Measurements from ENCODE around the gene TCF4.

TCF4 gene

DNA sequence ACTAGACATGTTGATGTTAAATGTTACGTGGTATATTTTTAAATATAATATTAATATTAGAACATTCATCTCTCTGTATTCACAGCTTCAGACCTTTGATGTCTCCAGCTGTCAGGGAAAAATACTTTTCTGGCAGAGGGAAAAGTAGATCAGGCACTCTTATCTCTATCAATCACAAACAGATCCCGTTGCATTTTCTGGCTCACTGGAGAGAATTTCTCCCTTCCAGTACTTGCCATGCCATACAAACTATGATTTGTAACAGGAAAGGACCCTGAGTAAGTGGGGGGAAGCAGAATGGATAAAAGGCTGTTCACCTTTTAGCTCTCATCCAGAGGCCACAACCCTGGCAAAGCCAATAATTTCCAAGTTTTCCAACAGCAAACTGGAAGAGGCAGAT, 158.0 kb downstream of the TCF4 start:
- no peak for DNase-seq

DNA sequence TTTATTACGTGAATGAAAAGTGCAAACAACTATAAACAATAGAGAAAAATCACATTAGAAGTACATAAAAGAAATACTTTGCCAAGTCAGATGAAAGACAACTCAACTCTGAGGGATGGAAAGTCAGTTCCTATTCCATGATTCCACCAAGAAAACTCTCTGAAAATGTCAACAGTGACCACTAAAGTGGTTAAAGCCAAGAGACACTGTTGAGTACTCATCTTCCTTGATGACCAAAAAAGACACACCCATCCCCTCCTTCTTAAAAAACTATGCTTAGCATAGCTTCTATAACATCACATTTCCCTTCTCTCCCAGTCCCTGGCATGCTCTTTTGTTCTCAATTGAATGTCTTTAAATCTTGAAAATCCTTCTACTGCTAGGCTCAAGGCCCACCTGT, 160.0 kb downstream of the TCF4 start:
- no peak for DNase-seq

DNA sequence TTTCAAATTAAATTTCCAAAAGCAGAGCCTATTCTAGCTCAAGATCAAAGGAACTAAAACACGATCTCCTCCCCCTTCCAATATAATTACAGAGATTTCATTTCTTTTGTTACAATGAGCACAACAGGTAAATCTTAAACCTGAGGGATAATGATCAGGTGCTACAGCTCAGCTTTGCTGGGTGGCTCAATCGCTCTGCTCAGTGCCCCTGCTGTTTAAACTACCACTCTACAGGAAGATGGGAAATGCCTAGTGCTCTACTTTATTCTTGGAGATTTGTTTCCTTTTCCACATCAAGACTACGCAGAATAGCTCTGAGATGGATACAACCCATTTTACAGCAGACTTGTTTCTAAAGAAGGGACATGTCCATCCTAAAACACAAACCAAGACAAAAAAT, 162.3 kb downstream of the TCF4 start:
- no peak for DNase-seq

DNA sequence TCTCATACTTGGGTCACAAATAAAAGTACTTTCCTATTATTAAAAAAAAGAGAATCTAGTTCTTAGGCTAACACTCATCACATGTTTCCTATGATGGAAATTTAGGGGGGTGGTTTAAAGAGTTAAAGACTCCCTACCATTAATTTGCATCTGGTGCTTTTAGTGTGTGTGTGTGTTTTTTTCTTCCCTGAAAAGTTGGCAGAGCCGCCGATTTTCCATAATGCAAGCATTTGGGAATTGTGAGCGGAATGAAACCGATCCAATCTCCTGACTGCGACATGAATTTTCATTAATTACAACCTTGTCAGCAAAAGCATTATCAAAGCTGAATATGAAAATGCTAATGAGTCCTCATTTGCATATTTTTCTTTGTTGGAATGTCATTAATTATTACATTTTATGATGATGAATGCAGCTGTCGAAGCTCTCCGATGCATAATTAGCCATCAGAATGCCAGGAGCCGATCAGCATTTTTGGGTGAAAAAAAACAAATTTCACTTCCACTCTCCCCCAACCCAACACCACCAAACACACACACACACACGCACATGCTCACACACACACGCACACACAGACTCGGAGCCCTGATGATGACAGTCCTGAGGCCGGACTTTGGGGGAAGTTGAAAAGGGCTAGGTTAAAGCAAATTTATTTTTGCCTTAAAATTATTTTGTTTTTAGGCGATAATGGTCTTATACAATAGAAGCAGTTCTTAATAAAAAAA, 165.4 kb downstream of the TCF4 start:
- no peak for DNase-seq

DNA sequence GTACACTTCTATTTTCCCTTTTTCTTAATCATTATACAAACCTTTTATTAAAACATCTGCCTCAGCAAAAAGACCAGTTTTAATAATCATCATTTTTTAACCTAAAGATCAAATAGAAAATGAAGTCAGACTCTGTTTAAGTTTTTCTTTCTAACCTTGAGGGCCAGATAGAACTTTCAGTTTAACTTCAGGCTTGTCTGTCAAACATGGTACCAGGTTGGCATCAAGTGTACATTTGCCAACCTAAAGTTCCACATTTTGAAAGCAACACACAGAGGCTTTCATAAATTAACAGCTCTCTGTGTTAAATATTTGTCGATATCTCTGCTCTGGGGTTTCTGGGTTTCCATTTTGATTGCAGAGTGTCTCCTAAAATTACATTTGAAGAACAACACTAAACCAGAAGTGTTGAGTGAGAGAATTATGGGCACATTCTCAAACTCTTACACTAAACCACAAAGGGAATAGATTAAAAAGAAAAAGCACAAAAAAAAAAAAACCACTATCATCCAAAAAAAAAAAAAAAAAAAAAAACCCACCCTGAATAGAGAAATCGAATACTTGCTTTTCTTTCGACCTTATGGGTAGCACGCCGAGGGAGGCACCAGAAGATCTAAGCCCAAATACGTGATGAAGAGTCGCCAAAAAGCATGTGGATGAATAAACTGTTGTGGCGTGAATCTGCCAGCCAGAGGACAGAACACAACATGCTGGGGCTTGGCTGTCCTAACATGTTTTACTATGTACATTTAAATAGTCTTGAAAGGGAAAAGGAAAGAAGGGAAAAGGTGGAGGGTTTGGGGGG, 166.2 kb downstream of the TCF4 start:
- DNase-seq = peak; percentile 50

DNA sequence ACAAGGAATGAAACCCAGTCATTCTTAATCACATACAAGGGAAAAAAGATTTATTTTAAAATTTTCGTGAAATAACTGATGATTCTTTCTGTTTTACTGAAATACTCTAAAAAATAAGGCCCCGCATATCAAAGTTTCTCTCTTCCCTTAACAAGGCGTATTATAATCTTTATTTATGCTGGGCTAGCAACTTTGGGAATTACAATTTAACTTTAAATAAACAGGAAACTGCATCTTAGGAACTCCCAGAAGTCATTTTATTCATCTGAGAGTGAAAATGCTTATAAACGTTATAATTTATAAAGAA, 166.7 kb downstream of the TCF4 start:
- no peak for DNase-seq

DNA sequence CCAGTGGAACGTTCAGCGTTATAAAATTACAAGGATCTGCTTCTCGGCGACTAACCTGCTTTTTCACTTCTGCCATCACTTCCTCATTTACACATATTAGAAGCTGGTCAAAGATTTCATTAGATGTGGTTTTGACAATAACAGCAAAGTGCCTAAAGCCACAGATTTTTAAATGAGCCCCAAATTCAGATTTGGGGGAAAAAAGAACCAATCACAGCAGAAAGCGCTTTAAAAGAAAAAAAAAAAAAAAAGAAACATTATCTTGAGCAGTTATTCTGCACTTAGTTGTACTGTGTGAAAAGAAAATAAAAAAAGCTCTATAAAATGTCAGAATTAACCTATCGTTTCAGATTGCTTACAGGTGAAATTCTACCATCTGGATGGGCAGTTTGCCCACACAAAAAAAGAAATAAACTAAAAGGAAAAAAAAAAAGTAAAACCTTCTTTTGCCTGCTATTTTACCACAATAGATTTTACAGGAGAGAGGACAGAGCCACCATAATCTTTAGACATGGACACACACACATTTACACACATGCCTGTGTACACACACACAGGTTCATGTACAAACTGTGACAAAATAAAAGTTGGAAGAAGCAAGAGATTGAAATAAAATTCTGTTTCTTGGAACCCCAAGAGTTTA, 167.2 kb downstream of the TCF4 start:
- no peak for DNase-seq

DNA sequence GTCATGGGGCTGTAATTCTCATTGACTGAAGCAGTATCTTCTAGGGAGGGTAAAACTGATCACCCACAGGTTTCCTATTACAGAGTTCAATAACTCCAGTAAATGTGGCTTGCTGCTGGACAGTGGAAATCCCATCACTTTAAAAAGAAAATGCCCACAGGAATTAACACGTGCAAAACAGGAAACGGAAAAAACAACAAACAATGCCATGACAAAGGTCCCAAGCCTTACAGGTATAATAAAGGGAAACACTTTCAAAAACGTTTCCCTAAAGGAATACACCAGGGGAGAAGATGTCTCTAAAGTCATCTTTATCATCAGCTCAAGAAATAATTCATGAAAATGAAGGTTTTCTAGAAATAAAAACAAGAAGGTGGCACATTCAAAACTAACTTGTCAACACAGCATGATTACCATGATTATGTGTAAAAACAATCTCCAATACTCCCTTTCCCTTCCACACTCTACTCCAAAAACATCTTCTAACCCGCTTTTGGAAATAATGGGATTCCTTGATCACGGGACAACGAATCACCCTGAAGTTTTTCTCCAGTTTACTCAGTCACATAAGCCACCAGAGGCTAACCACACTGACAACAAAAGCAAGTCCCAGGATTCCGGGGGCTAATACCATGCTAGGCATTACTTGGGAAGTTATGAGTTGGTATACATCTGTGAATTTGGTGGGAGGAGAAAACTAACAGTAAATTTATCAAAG, 167.9 kb downstream of the TCF4 start:
- DNase-seq = no peak

DNA sequence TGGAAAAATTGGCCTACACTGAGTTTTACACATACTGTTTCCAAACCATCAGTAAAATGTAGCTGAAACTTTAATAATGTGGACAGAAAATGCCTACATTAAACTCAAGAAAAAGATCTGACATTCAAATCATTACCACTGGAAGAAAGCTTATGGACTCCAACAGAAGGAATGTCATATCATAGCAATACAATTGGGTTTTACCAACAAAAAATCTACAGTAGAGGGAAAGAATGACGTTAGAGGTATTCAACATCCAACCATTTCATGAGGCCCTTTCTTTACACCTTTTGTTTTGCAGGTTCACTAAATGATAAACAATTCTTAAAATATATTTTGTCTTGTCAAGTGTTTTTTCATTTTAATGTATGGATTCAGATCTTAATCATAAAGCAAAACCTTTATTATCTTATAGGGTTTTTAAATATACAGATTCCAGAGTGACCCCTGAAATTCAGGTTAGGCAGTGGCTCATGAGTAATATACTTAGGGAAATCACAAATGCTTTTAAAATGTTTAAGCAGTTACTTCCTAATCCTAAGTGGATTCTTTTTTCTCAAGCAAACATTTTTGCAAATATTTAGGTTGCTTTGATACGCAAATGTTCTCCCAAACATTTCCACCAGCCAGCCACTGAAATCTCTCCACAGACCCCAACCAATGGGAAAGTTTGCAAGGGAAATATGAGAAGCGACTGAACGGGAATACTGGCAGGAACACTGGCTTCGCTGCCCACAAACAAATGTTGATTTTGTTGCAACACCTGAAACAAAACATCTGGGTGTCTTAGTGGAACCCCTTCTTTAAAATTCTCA, 168.7 kb downstream of the TCF4 start:
- no peak for DNase-seq

DNA sequence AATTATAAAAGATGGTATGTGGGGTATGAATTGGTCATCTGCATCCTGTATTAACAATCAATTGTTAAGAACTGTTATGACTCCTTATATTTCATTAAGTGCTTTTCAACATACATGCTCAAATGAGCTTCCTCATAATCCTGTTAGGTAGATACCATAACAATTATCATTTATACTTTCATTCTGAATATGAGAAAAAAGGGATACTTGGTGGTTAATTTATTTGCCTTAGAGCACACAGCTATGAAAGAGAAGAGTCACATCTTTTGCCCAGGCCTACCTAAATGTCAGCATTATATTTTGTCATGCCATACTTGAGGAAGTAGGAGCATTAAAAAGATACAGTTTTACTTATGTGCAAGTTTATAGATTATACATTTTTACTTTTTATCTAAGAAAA, 169.6 kb downstream of the TCF4 start:
- no peak for DNase-seq

DNA sequence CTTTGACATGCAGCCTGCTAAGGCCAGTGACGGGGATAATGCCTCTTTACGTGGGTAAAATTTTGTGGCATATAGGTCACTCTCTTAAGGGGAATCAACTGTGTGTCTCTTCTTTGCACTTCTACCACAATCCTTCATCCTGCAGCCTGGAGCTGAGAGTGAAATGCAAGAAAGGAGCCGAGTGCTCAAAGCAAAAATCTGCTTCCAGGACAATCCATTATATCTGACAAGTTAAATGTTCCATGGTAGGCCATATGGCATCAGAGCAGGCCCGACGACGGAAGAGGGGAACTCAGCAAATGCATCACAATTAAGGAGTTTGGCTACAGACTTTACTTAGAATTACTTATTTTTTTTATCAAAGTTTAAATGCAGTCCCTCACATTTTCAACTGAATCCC, 171.2 kb downstream of the TCF4 start:
- DNase-seq = no peak

DNA sequence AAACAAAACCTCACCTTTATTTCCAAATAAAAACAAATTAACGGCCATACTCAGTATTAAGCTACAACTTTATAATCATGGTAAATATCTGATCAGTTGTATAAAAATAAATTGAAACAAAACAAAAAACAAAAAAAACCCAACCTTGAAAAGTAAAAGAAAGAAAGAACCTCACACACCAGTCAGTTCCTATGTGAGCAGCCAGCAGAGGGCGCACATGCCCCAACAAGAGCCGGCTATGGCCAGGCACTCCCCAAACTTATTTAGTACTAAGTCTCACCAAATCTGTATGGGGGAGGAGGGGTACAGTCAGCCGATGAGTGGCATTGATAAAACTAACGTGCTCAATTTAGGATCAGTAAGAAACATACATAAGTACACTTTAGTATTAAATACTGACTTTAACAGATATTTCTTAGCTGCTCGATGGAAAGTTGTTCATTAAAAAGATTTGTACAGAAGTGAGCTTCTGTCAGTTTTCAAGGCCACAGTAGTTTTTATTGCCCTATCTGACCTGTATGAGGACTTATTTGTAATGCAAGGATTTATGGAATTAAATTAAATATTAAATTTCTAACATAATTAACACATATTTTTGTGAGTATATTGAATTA, 172.6 kb downstream of the TCF4 start:
- DNase-seq = peak; percentile 81

DNA sequence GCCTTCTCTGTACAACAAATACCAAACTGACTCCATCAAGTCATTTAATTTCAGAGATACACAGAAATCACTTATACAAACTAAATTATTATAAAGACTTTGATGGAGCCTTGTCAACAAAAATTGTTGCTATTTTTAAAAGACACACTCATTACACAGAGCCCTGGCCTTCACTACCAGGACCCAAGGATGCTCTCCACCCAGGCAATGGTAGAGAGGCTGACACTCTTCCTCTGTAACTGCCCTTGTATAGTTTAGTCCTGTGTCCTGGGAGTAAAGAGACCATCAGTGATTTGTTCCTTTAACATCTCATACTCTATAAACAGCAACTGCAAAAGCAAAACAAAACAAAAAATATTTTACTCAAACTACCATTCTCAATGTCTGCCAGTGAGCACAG, 173.5 kb downstream of the TCF4 start:
- DNase-seq = no peak

DNA sequence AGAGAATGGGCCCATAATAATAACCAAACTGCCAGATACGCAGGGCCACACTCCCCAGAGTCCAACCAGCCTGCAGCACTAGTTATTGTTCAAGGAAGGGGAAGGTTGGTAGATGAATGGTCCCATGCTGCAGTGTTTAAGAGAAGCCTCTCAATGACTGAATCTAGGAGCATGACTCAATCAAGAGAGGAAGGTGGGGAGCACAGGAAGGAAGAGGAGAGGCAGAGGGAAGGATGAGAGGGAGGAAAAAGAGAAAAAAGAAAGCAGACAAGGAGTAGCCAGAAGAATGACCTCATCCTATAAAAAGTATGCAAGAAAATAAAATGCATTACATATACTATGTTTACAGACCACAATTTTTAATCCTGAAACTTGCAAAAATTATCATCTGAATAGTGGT, 174.5 kb downstream of the TCF4 start:
- no peak for DNase-seq

DNA sequence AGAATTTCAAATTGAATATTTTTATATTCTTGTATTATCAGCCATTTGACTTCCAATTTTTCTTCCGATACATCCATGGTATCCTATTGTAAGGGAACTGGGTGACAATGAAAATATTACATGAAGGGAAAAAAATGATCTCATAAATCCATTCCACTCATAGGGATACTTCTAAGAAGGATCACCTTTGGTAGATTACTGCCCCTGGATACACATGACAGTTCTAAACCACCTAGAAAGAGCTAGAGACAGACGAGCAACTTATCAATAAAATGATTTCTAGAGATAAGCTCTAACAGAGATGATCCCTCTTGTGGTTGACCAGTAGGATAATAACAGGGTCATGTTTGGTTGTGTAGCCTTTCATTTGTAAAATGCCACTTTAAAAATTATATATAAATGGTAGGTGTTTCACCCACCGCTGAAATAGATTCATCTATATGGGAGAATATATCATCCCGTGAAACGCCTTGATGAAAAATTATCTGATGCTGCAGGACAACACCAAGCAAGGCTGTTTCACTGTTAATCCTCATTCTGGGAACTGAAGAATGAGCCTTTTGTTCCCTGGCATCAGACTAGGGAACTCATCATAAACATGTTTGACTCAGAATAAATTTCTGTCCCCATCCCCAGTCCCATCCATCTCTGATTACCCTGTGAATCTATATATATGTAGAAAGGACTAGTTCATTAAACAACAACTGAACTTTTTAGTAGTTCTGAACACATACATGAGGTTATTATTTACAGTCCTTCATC, 180.0 kb downstream of the TCF4 start:
- DNase-seq = no peak

DNA sequence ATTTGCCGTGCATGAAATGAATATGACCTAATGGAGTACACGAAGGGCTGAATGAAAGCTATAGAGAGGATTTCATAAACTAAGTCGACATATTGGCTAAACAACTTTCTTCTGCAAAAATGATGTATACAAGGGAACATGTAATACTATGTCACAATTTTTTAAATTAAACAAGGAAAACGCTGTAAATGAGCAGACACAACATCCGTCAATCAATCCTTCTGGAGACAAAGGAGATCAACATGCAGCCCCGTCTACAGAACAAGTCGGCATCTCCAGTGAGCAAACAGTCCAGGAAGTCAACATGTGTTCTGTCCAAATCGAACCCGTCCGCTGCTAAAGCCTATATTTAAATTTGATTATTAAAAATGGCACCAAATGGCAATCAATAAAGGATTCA, 180.8 kb downstream of the TCF4 start:
- no peak for DNase-seq

DNA sequence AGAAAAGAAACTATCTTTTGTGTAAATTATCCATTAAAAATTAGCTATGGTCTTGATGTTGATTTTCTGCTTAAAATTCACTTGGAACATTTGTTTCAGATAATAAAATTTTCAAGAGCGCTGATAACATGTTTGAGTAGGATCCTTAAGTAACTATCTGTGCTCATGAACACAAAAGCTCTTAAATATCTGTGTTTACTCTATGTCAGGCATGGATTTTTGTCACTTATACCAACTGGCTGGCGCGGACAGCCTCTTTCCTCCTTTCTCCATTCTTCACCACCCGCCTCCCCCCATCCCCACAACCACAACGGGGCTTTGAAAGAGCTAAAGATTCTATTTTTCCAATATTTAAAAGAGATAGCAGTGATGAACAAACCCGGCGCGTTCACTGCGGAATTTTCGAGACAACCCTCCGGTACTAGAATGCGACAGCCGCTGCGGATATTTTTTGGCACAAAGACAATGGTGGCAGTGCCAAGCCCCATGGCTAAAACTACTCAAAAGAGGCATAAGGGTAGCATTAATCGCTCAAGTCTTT, 181.5 kb downstream of the TCF4 start:
- DNase-seq = no peak

DNA sequence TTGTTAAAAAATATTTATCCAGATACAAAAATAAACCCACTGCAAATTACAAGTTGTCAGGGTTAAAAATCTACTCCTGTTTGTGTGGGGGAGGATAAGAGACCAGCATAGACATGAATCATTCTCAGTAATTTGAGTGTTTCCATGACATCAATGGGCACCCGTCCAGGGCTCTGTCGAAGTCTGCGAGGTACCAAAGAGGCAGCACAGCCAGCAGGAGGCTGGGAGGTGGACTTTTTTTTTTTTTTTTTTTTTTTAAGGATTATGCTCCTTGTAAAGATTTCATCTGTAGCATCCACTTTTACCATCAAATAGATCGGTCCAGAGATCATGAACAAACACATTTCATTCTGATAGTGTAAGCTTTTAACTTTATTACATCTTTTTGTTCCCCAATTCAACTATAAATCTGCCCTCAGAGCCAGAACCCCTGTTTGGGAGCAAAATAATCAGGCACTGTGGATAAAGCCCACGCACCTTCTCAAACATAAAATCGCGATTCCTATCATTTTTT, 182.0 kb downstream of the TCF4 start:
- peak; percentile 85 for DNase-seq

DNA sequence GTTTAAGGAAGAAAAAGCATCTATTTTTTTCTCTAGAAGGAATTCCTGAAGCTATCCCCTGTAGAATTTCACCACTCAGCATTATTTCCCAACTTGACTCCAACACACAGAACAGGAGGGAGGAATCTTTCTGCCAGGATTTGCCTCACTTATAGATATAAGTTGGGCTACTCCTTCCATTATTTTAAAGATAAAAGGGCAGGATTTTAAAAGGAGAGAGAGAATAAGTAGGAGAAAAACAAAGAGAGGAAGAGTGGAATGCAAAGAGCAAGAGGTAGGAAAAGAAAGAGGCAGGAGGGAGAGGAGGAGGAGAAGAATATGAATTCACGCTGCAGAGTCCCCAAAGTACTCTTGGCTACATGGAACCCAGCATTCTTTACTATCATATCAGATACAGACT, 182.5 kb downstream of the TCF4 start:
- DNase-seq = no peak

DNA sequence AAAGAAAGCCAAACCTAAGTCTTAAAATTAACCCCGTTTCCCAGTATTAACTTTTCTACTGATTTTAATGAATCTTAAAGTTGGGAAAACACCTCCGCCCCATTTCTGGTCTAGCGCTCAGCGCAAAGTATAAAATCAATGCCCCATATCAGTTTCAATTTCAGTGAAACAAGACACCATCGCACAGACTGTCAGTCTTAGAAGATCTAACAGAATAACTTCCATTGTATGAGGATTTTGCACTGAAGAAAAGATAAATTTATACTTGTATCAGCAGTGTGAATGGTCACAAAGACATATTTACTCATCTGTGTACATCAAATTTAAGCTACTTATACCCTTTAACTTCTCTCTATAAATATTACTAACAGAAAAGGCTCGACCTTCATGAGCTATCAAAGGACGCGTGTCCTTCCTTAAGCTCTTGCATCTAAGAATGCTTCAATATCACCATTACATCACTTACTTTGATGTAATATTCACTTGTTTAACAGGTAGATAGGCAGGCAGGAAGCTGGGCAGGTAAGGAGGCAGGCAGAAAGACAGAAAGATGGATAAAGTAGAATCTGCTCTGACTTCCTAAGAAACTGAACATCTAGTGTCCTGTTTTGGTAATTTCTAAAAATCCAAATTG, 183.0 kb downstream of the TCF4 start:
- no peak for DNase-seq
